GM21526 (cell line): ENCODE results near the gene INSM2.

Experiments
- ATAC-seq: cut with Tn5 transposase; IDR thresholded peaks from one replicate; pipeline ENCODE4 v1.9.1; 2021; ENCODE audit warnings: moderate library complexity; ENCODE audit not compliant: unreplicated experiment, low FRiP score

Gene INSM2, protein sequence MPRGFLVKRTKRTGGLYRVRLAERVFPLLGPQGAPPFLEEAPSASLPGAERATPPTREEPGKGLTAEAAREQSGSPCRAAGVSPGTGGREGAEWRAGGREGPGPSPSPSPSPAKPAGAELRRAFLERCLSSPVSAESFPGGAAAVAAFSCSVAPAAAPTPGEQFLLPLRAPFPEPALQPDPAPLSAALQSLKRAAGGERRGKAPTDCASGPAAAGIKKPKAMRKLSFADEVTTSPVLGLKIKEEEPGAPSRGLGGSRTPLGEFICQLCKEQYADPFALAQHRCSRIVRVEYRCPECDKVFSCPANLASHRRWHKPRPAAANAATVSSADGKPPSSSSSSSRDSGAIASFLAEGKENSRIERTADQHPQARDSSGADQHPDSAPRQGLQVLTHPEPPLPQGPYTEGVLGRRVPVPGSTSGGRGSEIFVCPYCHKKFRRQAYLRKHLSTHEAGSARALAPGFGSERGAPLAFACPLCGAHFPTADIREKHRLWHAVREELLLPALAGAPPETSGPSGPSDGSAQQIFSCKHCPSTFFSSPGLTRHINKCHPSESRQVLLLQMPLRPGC

DNA sequence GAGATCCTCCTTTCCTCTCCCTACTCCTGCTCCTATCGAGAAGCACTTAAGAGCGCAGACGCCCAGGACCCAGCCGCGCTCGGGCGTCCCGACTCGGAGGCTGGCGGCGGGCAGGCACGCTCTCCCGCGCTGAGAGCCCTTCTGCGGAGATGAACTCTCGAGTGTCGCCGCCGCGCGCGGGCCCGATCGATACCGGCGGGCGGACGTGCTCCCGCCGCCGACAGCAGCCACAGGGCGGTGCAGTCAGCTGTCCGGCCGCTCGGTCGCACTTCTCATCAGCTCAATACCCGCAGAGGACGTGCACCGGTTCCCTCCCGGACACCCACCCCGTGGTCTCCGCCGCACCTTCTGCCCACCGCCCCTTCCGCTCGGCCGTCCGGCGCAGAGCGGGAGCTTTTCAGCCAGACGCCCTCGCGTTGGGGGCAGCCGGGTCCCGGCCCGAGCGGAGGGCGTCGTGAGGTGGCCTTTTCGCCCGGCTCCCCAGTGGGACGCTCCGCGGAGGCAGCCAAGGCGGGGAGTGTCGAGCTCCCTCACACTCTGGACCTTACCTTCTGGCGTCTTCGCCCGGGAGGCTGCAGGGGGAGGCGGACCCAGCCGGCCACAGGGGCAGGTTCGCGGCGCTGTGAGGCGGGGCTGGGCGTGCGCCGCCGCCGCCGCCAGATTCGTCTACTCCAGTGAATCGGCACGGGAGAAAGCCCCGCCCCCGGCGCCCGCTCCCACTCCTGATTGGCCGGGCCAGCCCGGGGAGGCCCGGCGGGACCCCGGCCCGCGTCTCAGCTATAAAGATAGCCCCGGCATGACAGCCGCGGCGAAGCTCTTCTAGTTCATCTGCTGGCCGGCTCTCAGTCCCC, at the start of gene INSM2:
Gene INSM2 (plus strand): TSS at position 808 of the 851 bp plus-strand sequence. CDS start 89 bp downstream, outside the sequence.
- ATAC-seq = peak; percentile 81

- ATAC-seq = no peak
Measured at GRCh38 chr14:35492569-35493014, 41.4 kb upstream of the INSM2 start.

GRCh38 chr14:35495278-35495677, 38.7 kb upstream of the INSM2 start:
- ATAC-seq = no peak

- ATAC-seq = no peak
Measured at GRCh38 chr14:35499180-35499579, 34.8 kb upstream of the INSM2 start.

GRCh38 chr14:35503646-35504045, 30.3 kb upstream of the INSM2 start:
- no peak for ATAC-seq

DNA sequence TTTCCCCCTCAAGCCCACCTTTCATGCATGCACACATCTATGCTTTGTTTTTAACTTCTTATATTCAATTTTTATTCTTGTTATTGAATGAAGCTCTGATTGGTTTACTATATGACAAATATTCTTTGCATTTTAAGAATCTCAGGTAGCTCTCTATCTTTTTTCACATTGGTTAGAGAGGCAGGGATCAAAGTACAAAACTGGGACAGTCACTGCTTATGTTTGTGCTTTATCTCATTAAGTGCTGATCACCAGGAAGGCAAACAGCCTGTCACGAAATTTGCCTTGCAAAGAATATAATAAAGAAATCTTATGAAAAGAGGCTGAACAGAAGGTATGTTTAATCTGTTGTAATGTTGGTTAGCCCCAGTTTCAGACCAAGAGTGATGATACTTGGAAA, 29.7 kb upstream of the INSM2 start:
- no peak for ATAC-seq

GRCh38 chr14:35506461-35506860, 27.5 kb upstream of the INSM2 start:
- no peak for ATAC-seq

DNA sequence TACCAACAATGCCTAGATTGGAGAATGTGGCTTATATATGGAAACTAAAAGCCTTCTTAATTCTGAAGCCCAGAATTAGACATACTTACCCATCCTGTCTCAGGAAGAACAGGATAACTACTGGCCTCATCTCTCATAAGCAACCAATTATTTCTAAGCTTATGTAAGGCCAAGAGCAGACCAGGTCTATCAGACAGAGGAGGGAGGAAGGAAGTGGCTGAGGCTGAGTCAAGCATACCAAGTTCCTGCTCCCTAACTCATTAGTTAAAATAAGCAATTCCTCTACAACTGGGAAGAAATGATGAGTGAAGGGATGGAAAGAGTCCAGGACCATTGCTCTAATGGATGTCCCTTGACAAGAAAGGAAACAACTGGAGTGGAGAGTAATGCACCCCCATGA, 27.0 kb upstream of the INSM2 start:
- no peak for ATAC-seq

DNA sequence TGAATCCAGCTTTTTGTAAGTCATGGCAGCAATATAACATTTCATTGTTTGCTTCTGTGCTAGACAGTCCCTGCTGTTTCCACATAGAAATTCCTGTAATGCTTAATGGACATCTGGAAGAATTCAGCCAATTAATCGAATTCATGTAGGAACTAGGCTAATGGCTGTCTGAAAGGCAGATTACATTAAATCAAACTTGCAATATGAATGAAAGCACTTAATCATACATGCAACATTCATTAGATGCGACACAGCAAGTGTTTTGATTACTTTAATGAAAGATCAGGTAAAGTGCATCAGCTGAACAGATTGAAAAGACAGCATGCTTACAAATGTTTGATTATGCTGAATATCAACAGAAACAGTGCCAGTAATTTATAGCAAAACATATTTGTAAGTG, 24.1 kb upstream of the INSM2 start:
- ATAC-seq = no peak

GRCh38 chr14:35512765-35513164, 21.2 kb upstream of the INSM2 start:
- no peak for ATAC-seq

DNA sequence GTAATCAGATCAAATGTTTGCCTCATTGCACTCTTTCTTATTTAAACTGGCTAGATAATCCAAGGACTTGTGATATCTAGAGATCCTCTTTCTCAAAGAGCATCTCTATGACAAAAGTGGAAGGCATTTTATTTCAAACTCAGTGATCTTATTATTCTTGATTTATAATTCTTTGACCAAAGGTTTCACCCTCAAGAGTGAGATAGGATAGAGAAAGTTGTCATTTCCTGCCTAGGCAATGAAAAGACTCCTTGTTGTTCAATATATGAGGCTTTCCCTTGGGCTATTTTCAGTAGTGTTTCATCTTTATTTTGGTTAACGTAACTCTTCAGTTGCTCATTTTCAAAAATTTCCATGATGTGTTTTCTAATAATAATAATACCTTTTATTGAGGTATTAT, 18.0 kb upstream of the INSM2 start:
- ATAC-seq = no peak

- no peak for ATAC-seq
Measured at GRCh38 chr14:35519986-35520385, 14.0 kb upstream of the INSM2 start.

DNA sequence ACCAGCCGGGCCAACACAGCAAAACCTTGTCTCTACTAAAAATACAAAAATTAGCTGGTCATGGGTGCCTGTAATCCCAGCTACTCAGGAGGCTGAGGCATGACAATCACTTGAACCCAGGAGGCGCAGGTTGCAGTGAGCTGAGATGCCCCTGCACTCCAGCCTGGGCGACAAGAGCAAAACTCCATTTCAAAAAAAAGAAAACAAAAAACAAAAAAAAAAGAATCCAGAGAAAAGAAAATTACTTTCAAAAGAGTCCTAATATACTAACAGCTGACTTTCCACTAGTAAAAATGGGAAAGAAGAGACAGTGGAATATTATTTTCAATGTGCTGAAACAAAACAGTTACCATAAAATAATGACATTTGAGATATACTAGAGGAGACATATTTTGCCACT, 8.3 kb upstream of the INSM2 start:
- no peak for ATAC-seq

GRCh38 chr14:35526962-35527361, 7.0 kb upstream of the INSM2 start:
- no peak for ATAC-seq

DNA sequence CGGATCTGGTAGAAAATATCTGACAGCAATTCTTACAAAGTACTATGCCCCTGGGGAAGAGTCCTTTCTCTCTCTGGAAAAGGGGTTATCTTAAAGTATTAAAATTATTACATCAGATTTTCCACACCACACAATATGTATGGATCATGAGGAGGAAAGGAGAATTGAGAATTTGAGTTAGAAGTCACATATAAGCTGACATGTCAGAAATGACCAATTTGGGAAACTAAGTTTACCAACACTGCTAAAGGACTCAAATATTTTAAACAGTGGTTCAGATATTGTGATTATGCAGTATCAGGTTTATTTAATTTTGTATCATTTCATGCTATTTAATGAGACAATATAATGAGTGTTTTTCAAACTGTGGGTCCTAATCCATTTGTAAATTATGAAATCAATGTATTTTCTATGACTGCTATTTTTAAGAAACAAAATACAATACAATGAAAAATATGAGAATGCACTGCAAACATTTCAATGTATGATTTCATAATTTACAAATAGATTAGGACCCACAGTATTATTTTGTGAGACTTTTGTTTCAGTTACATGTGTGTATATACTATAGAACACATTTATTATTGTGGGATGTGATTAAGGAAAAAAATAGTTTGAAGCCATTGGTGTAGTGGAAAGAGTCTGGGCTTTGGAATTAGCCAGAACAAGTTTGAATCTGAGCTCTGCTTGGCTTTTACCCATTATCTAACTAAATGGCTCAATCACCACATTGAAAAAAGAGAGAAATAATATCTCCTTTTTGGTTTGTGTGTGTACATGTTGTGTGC, 1.8 kb upstream of the INSM2 start:
- ATAC-seq = no peak

- ATAC-seq = peak; percentile 7
Measured at GRCh38 chr14:35532783-35533356, 1.1 kb upstream of the INSM2 start.

- peak; percentile 23 for ATAC-seq
Measured at GRCh38 chr14:35534208-35534872, 376 bp downstream of the INSM2 start.

- ATAC-seq = peak; percentile 52
Measured at GRCh38 chr14:35534873-35535482, 1.0 kb downstream of the INSM2 start.

DNA sequence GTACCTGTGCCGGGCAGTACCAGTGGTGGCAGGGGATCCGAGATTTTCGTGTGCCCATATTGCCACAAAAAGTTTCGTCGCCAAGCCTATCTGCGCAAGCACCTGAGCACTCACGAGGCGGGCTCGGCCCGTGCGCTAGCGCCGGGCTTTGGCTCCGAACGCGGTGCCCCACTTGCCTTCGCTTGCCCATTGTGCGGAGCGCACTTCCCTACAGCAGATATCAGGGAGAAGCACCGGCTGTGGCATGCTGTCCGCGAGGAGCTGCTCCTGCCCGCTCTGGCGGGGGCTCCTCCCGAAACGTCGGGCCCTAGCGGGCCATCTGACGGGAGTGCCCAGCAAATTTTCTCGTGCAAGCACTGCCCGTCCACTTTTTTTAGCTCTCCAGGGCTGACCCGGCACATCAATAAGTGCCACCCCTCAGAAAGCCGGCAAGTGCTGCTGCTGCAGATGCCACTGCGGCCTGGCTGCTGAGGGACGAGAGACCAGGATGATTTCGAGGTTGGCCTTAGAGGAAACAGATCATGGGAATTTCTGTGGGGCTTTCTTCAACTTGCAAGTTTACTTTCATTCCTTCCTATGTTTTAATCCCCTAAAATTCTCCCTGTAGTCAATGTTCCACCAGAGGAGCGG, 1.6 kb downstream of the INSM2 start:
- no peak for ATAC-seq
